ENCODE data around the gene RACK1.

The RACK1 gene

DNA sequence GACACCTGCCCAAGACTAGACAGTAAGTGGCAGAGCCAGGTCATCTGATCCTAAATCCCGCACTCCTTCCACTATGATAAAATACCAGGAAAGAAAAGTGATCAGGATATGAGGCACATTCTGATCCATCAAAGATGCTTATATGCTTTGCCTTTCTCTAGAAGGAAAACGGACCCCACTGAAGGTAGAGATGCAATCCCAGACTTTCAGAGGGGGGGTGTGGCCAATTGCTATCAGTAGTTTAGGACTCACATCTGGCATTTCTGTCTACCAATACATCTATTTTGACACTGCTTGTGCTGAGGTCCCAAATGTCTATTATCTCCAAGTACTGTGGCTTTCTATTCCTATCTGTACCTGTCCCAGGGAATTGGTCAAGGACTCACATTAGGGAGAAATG is 15.6 kb upstream of the RACK1 start:
- no peak for DNase-seq

DNA sequence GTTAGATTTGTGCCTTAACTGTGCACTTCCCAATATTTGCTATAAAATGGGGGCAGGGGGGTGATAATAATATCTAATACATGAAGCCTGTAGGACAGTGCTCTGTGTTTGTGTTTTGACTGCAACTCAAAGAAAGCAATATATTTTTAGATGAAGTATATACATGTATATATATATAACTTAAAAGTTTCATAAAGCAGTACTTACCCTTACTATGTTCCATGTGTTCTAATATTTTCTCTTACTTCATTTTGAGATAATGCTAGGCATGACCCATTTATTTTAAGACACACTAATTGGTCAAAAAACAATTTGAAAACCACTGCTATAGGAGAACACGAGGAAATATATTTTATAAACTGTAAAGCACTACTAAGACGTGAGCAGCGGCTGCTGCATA is 14.9 kb upstream of the RACK1 start:
- DNase-seq, result no peak

DNA sequence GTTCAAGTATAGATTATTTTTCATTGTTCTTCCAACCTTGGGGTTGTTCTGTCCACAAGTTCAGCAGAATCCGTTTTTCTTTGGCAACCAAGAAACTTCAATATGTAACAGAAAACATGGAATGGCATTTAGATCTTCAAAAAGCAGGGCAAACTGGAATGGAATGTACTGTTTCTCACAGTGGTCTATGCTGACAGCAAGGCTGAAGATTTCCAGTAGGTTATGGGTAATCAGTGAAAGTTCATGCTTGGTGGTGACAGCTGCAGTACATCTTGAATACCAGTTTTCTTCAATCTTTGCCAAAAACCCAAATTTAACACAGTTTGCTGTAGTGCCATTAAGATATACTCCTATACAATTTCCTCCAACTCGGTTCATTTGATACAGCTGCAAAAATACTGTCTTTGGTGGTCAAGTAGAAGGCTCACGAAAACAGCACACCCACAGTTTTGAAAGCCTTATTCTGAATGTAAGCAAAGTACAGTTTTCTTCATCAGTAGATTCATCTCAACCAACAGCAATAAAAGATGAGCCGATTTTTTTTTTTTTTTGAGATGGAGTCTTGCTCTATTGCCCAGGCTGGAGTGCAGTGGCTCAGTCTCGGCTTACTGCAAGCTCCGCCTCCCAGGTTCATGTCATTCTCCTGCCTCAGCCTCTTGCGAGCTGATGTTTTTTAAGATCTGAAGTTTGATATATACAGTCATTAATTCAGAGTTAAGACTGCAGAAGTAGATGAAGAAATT is 12.3 kb upstream of the RACK1 start:
- DNase-seq, result no peak

DNA sequence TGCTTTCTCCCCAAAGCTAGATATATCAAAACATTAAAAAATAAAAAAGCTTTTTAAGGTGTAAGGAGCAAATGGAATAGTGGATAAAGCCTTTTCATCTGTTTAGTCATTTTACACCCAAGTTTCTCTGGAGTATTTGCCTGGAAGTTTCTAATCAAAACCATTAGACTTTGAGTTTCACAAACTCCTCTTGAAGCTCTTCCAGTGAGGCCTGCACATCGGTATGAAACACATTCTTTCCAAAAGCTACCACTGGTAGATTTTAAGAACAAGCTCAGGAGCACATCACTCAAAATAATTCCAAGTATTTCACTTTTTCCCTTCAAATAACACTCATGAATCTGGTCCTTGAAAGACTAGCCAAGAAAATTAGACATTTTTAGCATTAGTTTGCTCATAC is 11.6 kb upstream of the RACK1 start:
- DNase-seq, result no peak

DNA sequence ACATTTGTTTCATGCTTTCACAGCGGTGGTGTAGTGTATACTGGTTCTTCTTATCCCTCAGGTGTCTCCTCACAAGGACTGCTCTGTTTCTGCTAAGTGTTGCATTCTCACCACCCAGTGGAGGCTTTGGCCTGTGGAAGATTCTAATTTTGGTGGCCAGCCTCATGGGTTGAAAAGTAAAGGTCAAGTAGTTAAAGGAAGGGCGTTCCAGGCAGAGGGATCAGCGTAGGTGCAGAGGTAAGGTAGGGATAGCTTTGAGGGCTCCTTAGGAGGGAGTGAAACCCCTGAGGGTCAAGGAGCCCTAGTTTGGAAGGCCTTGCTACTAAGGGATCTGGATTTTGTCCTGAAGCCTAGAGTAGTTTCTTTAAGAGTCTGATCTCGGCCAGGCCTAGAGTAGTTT is 4.6 kb upstream of the RACK1 start:
- DNase-seq, result no peak

DNA sequence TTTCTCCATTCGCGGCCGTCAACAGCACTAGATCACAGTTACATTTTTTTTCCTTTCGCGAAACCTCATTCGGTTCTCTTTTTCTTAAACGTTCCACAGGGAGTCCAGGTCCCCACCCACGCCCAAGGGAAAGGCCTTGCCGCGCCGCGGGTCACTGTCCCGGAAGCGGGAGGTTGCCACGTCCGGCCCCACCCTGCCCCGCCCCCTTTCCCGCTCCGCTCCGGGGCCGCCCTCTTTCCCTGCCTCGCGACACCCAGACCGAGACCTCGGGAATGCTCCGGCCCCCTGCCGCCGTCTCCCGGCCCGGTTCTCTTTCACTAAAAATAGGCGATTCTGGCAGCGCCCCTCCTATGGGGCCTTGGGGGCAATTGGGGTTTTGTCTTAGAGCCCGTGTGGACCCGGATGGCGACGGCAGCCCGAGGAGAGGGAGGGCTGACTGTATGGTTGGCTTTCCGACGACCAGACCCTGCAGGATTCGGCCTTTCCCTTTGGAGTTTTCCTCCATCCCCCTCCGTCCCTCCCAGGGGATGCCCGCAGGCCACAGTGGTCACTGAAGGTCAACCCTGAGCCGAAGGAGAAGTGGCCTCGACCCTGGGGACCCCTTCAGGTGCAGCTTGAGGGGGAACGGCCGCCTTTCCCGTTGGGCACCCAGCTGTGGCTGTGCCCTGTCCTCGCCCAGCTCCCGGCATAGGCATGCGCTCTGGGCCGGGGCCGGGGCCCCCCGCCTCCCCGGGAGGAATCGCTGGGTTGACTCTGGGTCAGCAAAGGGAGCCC is 2.8 kb upstream of the RACK1 start:
- no peak for DNase-seq

DNA sequence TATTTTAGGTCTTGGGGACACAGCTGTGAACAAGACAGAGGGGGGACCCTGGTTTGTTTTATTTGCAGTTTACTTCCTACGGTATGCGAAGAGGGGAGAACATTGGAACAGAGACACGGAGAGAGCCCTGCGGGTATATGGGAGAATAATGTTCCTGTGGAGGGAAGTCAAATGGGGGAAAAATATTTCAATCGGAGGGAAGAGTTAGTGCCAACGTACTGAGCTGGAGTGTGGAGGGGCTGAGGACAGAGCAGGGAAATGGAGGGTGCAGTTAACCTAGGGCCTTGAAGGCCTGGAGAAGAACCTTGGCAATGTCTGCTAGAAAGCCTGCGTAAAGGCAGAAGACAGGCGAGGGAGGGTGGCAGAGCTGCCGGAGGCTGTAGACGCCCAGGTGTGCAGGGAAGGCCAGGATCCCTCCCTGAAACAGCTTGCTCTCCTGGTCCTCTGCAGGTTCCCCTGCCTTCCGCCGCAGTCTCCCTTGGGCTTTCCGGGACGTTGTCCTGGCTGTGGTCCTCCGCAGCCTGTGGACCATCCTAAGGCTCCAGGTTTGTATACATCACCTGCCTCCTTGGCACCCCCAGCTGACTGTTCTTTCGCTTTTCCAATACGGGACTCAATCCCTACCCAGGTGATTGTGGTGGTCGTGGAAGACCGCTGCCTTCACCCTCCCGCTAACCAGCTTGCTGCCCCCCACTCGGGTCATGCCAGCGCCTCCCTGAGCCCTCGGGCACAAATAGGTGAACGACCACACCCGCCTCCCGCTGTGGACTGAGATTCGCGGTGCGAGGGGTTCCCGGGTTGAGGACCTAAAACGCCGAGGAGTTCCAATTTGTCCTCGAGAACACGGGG is 1.9 kb upstream of the RACK1 start:
- no peak for DNase-seq

DNA sequence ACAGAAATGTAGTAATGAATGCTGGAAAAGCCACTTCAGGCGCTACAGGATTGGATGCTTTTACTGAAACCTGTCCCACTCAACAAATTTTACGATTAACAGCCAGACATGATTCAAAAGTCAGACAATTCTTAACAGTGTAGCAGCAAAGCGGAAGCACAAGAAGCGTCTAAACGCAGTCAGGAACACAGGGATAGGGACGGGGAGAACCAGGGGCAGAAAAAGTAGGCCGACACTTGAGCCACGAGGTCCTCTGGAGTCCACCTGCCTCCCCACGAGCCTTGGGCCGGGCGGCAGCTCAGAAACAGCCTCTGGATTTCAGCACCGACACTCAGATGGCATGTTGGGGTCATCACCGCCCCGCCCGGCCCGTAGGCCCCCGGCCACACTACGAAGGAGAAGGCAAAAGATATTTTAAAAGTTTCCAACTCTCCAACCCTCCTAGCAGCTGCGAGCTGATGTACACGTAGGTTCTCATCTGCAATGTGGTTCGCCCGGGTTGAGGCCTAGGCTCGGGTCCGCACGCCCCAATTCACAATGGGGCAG is 615 bp downstream of the RACK1 start:
- DNase-seq, result no peak

DNA sequence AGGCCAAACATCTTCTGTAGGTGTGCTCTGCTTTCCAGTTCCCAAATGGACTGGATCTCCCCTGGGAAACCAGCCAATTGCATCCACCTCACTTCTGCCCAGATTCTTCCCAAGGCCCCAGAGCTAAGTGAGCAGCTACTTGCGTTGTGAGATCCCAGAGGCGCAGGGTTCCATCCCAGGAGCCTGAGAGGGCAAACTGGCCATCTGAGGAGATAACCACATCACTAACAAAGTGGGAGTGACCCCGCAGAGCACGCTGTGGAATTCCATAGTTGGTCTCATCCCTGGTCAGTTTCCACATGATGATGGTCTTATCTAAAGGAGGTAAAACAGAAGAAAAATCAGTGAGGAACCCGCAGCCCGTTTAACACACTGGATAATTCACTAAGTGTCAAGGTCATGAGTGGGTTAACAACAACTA is 1.7 kb downstream of the RACK1 start:
- DNase-seq, result no peak

DNA sequence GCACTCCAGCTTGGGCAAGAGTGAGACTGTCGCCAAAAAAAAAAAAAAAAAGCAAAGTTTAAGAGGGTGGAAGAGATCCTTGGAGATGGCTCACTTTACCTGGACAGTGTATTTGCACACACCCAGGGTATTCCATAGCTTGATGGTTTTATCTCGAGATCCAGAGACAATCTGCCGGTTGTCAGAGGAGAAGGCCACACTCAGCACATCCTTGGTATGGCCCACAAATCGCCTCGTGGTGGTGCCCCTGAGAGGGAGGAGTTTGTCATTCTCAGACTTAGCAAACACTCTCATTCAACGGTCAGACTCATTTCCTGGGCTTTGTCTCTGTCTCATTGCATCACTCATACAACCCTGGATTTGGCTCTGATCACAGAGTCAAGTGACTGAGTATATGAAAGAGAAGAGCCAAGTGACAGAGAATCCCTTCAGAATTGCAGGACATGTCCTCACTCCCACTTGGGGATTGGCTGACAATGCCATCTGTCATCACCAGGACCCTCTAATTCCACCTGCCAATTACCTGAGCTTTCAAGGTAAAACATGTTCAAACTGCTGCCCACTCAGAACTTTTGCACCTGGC is 2.2 kb downstream of the RACK1 start:
- DNase-seq, result no peak

DNA sequence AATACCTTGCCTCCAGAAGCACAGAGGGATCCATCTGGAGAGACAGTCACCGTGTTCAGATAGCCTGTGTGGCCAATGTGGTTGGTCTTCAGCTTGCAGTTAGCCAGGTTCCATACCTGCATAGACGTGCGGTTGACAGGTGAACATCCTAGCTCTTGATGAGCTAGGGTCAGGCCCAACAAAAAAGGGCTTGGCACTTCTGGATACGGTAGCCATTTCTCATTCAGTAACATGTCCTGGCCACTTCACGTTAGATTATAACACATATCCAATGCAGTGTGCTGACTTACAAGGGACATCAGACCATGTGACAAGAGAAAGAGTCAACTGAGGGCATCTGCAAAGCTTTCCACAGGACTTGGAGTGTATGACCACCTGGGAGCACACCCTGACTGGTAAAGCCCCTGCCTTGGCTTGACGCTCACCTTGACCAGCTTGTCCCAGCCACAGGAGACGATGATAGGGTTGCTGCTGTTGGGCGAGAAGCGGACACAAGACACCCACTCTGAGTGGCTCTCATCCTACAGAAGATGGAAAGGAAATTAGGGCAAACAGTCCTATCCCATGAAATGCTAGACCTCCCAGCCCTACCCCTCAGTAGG is 4.5 kb downstream of the RACK1 start:
- no peak for DNase-seq

DNA sequence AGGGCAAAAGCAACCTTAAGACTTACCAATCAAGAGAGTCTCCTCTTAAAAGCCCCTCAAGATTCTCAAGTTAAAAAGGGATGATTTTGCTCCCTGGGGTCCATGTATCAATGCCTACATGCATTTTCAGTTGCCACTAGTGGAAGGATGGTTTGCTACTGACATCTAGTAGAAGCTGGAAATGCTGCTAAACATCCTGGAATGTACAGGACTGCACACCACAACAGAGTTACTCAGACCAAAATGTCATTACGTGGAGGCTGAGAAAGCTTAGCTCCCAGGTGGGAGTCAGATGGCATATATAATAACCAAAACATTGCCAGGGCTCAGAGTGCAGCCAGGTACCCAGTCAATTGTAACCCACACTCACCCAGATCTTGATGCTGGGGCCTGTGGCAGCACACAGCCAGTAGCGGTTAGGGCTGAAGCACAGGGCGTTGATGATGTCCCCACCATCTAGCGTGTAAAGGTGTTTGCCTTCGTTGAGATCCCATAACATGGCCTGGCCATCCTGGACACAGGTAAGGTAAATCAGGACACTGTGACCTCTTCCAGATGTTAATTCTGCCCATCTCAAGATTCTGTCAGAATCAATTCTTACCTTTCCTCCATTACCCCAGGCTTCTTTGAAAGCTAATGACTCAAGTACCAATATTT is 5.8 kb downstream of the RACK1 start:
- no peak for DNase-seq

DNA sequence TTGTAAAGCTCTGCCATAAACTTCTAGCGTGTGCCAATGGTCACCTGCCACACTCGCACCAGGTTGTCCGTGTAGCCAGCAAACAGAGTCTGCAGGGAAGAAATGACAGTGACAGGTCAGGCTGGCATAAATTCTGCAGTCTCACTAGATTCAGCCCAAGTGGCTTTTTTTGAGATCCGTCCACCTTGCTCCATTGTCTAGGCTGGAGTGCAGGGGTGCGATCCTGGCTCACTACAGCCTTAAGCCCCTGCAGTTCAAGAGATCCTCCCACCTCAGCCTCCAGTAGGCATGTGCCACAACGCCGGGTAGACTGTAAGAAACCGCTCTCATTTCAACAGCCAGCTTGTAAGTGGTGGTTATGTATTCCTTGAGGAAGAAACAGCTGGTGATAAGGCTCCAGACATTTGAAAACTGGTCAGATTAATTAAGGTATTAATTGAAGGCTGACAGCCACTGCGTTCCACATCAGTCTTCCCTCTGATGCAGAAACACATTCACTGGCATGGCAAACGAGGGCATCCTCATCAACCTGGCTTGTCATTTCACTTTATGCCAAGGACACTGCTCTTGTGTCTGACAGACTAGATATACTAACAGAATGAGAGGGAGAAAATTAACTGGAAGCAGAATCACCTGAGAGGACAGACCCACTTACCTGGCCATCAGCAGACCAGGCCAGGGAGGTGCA is 6.6 kb downstream of the RACK1 start:
- DNase-seq, result no peak

DNA sequence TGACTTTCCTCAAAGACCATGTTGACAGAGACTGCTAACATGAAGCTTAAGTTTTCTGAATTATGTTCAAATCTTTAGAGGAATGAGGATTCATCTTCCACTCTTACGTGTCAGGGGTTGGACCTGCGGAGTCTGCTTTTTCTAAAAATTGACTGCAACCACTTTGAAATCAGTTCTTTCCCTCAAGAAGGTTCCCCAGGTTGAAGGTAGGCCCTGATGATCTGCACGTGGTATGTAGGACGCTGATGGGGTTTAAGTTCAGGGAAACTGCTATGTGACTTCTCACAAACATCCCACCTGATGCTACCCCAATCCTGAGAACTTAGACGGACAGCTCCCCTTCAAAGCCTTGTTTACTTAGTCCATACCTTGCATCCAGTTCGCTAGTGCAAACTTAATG is 7.2 kb downstream of the RACK1 start:
- DNase-seq, result no peak

DNA sequence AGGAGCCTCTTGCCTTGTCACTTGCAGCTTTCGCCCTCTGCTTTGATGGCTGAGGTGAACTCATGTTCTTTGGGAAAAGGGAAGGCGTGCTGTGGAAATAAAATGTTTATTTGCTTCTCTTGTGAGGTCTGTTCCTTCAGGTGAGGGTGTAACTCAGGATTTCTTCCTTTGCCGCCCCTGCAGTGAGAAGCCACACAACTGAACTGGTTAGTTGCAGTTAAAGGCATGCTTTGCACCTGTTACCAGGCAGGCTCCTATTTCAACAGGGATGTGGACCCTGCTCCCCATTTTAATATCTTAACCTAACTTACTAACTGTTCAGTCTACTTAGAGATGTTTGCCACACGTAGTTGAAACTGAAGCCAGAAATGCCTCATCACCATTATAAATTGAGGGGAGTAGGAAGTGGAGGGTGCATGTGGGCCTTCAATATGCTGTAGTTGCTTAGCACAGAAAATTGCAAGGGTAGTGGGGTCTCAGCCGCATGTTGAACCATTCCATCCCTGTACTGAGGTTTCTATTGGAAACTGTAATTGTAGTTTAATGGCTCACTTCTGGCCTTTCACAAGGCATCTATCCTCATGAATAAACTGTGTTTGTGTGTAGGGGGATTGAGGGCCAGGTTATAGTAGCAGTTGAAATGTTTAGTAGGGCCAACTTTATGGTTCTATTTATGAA is 7.9 kb downstream of the RACK1 start:
- no peak for DNase-seq

DNA sequence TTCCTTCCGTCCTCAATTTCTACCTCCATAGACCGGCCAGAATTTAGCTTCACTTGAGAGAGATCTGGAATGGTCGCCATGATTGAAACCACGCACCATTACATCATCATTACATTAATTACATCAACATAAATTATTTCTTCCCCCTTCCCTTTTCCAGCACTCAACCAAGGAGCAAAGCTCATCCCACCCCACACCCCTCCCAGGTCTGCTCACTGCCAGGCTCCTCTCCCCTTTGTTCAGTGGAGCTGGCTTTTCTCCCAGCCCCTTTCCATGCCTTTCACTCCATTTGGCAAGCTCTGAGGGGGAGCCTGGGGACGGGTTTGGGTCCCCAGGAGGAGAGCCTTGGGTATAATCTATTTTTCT is 8.4 kb downstream of the RACK1 start:
- DNase-seq, result no peak

DNA sequence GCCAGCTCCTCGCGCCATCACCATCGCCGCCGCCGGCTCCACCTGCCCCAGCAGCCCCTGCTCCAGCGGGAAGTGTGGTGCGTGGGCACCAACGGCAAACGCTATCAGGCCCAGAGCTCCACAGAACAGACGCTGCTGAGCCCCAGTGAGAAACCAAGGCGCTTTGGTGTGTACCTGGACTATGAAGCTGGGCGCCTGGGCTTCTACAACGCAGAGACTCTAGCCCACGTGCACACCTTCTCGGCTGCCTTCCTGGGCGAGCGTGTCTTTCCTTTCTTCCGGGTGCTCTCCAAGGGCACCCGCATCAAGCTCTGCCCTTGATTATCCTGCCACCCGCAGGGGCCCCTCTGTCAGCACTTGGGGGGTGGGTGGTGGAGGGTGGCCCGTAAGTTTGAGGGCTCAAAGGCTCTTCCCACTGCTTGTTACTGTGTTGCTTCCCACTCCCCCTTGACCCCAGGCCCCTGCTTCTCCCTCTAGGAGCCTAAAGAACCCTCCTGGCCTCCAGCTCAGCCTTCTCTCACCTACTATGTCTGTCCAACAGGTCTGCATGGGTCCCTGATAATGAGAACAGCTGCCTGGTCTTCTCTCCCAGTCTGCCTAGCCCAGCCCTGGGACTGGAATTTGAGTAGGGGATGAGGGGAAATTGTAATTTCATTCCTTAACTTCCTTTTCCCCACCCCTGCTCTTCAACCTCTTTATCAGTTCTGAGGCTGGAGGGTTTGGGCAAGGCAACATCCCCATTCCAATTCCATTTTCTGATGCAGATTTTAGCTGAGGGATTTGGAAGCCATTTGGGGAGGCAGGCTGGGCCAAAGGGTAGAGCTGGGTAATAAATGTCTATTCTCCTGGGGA is 9.0 kb downstream of the RACK1 start:
- no peak for DNase-seq

DNA sequence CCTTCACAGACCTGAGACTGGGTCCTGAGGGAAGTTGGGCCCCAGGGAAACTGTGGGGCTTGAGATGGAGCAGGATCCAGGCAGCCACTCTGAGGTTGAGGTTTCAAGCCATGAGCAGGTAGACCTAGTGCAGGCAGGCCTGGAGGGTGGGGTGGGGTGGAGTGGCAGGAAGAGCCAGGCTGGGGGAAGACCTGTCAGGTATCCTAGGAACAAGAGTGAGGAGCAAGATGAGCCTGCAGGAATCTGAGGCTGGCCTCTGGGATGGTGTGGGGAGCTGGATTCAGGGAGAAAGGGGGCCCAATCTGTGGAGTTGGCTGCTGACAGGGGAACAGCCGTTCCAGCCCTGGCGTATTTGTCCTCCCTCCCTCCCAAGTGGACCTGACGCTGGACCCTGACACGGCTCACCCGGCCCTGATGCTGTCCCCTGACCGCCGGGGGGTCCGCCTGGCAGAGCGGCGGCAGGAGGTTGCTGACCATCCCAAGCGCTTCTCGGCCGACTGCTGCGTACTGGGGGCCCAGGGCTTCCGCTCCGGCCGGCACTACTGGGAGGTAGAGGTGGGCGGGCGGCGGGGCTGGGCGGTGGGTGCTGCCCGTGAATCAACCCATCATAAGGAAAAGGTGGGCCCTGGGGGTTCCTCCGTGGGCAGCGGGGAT is 9.8 kb downstream of the RACK1 start:
- DNase-seq, result no peak

DNA sequence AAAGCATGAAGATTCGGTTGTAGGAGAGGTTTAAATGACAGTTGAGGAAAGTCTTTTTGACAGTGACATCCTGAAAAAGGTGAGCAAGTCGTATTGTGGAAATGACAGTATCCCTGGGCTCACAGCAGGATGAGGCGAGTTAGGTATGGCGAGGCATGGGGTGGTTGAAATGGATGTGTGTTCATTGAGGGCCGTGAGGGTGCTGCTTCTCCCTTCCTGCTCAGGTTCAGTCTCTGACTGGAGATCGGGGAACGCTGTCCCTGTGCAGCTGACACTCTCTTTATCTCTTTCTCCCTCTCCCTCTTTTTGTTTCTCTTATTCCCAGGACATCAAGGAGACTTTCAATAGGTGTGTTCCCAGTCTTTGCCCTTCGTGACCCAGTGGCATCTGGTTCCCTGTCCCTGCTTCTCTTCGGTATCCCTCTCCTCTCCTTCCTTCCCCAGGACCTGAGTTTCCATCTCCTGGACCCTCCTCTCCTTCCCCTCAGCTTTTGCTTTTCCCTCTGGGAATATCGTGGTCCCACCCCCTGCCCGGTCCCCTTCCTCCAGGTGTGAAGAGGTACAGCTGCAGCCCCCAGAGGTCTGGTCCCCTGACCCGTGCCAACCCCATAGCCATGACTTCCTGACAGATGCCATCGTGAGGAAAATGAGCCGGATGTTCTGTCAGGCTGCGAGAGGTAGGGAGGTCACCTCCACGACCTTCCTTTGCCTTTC is 10.5 kb downstream of the RACK1 start:
- no peak for DNase-seq

Measured in NCI-H1092 (cell line).